Activated naive CD8-positive, alpha-beta T cell (primary cell): ENCODE data around the gene HSFX4.
A peak's percentile ranks its signal among the peaks of the same experiment; 100 is the strongest.
"Not testable (repeated sequence)": the region's sequence is repeated elsewhere in the genome, so short reads cannot be mapped to it uniquely, and the experiment has no call there.

Source experiments
- H3K27ac Mint-ChIP-seq: one replicate; pipeline ENCODE4 v1.8.0; 2021; ENCODE audit warnings: mixed read lengths
- H3K27me3 Mint-ChIP-seq: one replicate; pipeline ENCODE4 v1.8.0; 2021; ENCODE audit warnings: mixed read lengths
- H3K36me3 Mint-ChIP-seq: one replicate; pipeline ENCODE4 v1.8.0; 2021; ENCODE audit warnings: mixed read lengths
- H3K4me1 Mint-ChIP-seq: one replicate; pipeline ENCODE4 v1.8.0; 2021; ENCODE audit warnings: low read depth, mixed read lengths
- H3K4me3 Mint-ChIP-seq: one replicate; pipeline ENCODE4 v1.8.0; 2021; ENCODE audit warnings: mild to moderate bottlenecking, mixed read lengths
- H3K9me3 Mint-ChIP-seq: one replicate; pipeline ENCODE4 v1.8.0; 2021; ENCODE audit warnings: low read depth, mixed read lengths

HSFX4 gene

GRCh38 chrX:149928635-149929034, 738 bp upstream of the HSFX4 start:
- H3K27ac Mint-ChIP-seq, H3K4me3 Mint-ChIP-seq, H3K4me1 Mint-ChIP-seq, H3K36me3 Mint-ChIP-seq, H3K9me3 Mint-ChIP-seq, H3K27me3 Mint-ChIP-seq: not testable (repeated sequence)

DNA sequence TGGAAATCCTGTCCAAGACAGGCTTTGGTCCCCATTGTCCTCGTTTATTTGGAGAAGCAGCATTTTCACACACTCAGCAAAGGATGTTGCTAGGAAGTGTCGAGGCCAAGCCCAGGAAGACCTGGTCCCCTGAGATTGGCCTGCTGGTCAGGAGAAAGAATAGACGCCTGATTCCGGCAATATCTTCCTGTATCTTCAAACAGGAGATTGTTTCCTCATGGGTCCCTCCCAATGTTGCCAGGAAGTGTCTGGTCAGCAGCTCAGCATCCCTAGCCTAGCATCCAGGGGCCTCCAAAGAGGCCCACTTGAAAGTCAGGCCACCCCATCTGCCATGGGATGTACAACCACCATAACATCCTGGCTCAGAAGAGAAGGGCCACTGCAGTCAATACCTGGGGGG, 2.0 kb downstream of the HSFX4 start:
- H3K9me3 Mint-ChIP-seq, H3K27ac Mint-ChIP-seq, H3K27me3 Mint-ChIP-seq, H3K4me1 Mint-ChIP-seq, H3K36me3 Mint-ChIP-seq, H3K4me3 Mint-ChIP-seq: not testable (repeated sequence)

DNA sequence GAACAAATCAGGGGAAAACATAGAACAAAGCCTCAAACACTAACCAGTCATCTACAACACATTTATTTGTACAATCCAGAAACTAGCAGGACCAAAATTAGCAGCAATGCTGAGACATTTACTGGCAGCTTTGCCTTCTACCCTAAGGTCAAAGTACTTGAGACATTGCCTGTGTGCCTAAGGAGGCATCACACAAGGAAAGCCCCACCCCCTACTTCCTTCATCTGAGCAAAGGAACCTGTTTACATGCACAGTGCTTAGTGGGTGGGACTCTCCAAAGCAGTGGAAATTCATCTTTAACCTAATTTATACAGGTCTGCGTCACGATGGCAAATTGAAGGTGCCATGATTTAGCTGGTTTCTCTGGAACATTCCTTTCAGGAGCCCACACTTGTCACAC, 2.8 kb downstream of the HSFX4 start:
- H3K4me1 Mint-ChIP-seq, H3K27ac Mint-ChIP-seq, H3K4me3 Mint-ChIP-seq, H3K9me3 Mint-ChIP-seq, H3K27me3 Mint-ChIP-seq, H3K36me3 Mint-ChIP-seq: not testable (repeated sequence)

GRCh38 chrX:149932970-149933369, 3.6 kb downstream of the HSFX4 start:
- not testable (repeated sequence) for H3K27me3 Mint-ChIP-seq, H3K36me3 Mint-ChIP-seq, H3K9me3 Mint-ChIP-seq, H3K27ac Mint-ChIP-seq, H3K4me1 Mint-ChIP-seq, H3K4me3 Mint-ChIP-seq

DNA sequence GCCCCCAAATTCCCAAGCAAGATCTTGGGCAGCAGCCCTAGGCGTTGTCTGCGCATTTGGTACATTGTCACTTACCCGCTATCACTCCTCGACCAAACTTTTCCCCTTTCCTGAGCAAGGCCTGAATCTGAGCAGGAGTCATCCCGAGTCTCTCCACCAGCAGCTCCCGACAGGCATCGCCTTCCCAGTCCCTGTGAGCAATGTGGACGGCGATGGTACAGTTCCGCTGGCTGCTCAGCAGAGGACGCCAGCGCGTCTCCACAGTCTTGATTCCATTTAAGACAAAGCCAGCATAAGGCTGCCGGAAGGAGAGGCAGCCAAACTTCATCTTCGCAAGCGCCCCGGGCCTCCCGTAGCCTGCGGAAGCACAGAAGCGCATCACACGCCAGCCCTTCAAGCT, 4.2 kb downstream of the HSFX4 start:
- H3K27ac Mint-ChIP-seq, H3K36me3 Mint-ChIP-seq, H3K9me3 Mint-ChIP-seq, H3K27me3 Mint-ChIP-seq, H3K4me1 Mint-ChIP-seq, H3K4me3 Mint-ChIP-seq: not testable (repeated sequence)

DNA sequence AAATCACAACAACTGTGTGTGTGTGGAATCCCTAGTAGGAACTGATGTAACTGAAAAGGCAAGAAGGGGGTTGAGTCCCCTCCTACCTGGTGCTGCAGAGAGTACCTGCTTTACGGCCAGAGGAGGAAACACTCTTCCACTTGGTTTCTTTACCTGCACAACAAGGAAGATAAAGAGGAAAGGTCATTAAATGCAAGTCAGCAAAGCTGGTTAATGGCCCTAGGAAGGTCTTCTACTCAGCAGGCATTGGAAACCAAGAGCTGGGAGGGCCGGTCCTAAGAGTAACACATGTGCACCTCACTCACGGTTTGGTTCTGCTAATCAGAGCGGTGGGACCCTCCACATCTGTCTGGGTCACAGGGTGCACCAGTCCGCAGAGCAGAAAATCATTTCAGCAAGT, 8.0 kb downstream of the HSFX4 start:
- not testable (repeated sequence) for H3K36me3 Mint-ChIP-seq, H3K9me3 Mint-ChIP-seq, H3K4me1 Mint-ChIP-seq, H3K27ac Mint-ChIP-seq, H3K27me3 Mint-ChIP-seq
- H3K4me3 Mint-ChIP-seq = peak overlapping the region; percentile 92

DNA sequence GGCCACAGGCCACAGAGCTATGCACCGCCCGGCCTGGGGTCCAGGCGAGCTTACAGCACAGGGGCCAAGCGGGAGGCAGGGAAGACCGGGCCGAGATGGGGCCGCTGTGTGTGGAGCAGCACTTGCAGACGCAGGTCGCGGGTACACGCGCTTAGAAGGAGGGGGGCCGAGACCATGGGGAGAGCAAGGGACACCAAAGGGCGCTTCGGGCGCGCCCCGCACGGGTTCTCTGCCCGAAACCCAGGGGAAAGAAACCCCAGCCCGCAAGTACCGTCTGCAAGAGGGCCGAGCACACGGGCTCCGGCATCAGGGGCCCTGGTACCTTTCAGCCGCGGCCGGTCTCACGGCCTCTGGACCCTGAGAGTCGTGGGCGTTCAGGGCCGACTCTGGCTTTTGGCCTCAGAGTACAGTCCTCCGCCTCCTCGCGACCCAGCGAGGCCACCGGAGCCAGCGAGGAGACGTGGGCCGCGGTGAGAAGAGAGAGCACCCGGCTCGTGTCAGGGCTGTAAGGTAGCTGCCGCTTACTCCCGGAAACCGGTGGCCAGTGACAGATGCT, 8.6 kb downstream of the HSFX4 start:
- no peaks in the 10 kb centered on the region for H3K27me3 Mint-ChIP-seq
- H3K27ac Mint-ChIP-seq = peak overlapping the region; percentile 94
- peaks cover 2% of the 10 kb centered on the region for H3K4me1 Mint-ChIP-seq
- no peaks in the 10 kb centered on the region for H3K9me3 Mint-ChIP-seq
- peak overlapping the region; percentile 92 for H3K4me3 Mint-ChIP-seq
- H3K36me3 Mint-ChIP-seq = no peaks in the 10 kb centered on the region

GRCh38 chrX:149938427-149938880, 9.1 kb downstream of the HSFX4 start, which contains the start of gene EOLA2:
Gene EOLA2 (minus strand): TSS chrX:149938491. CDS start chrX:149933874, 4,617 bp downstream.
- Mint-ChIP-seq H3K9me3 (no peaks in the 10 kb centered on the region), H3K27me3 (no peaks in the 10 kb centered on the region), H3K4me3 (peak within 1 kb of the TSS; percentile 92), H3K4me1 (peaks cover 2% of the 10 kb centered on the region), H3K36me3 (no peaks in the 10 kb centered on the region), H3K27ac (peak within 1 kb of the TSS; percentile 94)

- H3K9me3 Mint-ChIP-seq = no peaks in the 10 kb centered on the region
- H3K4me3 Mint-ChIP-seq = peak overlapping the region; percentile 42
- peaks cover 2% of the 10 kb centered on the region for H3K4me1 Mint-ChIP-seq
- no peaks in the 10 kb centered on the region for H3K27me3 Mint-ChIP-seq
- no peak overlapping the region for H3K27ac Mint-ChIP-seq
- H3K36me3 Mint-ChIP-seq = no peaks in the 10 kb centered on the region
These were observed 9.7 kb downstream of the HSFX4 start for GRCh38 chrX:149938881-149939654.

GRCh38 chrX:149939655-149939904, 10.2 kb downstream of the HSFX4 start:
- Mint-ChIP-seq H3K9me3 (no peaks in the 10 kb centered on the region), H3K4me3 (peak overlapping the region; percentile 86), H3K4me1 (peaks cover 2% of the 10 kb centered on the region), H3K36me3 (no peaks in the 10 kb centered on the region), H3K27ac (peak overlapping the region; percentile 85), H3K27me3 (no peaks in the 10 kb centered on the region)

DNA sequence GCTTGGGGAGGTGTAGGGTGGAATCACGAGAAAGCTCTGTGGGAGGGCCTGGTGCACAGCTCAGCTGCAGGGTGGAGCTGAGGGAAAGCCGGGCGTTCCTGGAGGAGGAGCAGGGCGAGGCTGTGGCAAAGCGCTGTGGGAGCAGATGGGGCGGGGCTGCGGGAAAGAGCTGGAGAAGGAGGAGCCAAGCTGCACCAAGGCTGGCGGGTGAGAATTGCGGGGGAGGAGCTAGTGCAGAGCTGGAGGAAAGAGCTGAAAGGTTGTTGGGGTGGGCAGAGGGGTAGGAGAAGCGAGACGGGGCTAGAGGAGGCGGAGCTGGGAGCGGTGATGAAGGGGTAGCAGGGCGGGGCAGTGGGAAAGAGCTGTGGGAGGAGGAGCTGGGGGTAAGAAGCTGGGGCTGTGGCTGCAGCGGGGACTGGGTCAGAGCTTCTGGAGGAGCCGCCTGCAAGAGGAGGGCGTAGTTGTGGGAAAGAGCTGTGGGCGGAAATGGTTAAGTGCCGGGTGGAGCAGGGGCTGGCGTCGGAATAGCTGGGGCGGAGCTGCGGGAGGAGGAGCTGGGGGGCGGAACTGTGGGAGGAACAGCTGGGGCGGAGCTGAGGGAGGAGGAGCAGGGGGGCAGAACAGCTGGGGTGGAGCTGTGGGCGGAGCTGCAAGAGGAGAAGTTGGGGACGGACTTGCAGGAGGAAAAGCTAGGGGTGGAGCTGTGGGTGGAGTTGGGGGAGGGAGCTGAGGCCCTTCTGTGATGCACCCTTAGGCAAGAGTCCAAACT, 10.7 kb downstream of the HSFX4 start:
- no peaks in the 10 kb centered on the region for H3K27me3 Mint-ChIP-seq
- H3K4me3 Mint-ChIP-seq = peak overlapping the region; percentile 86
- H3K27ac Mint-ChIP-seq = peak overlapping the region; percentile 85
- H3K4me1 Mint-ChIP-seq = peaks cover 2% of the 10 kb centered on the region
- no peaks in the 10 kb centered on the region for H3K36me3 Mint-ChIP-seq
- H3K9me3 Mint-ChIP-seq = no peaks in the 10 kb centered on the region

DNA sequence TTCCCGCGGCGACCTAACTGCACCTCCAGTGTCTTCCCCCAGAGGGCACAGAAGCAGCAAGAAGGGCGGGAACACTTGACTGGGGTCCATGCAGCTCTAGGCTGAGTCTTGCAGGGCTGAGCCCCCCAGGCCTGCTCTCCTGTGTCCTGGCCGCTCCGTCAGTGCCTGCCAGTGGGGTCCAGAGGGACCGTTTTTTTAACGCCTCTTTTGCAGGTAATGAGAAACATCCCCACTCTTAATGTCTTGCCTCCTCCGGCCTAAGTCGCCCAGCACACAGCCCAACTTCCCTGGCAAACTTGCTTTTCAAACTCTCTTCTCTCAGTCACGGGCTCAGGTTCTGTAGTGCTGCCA, 11.3 kb downstream of the HSFX4 start:
- H3K4me1 Mint-ChIP-seq, H3K27me3 Mint-ChIP-seq, H3K9me3 Mint-ChIP-seq, H3K36me3 Mint-ChIP-seq: not testable (repeated sequence)
- Mint-ChIP-seq H3K4me3 (peak overlapping the region; percentile 86), H3K27ac (peak overlapping the region; percentile 85)

- H3K4me3 Mint-ChIP-seq, H3K27ac Mint-ChIP-seq, H3K27me3 Mint-ChIP-seq, H3K36me3 Mint-ChIP-seq, H3K4me1 Mint-ChIP-seq, H3K9me3 Mint-ChIP-seq: not testable (repeated sequence)
These were observed 15.8 kb downstream of the HSFX4 start for GRCh38 chrX:149945087-149945670.

- H3K4me3 Mint-ChIP-seq, H3K4me1 Mint-ChIP-seq, H3K9me3 Mint-ChIP-seq, H3K27ac Mint-ChIP-seq, H3K27me3 Mint-ChIP-seq, H3K36me3 Mint-ChIP-seq: not testable (repeated sequence)
These were observed 16.4 kb downstream of the HSFX4 start for GRCh38 chrX:149945820-149946219.

GRCh38 chrX:149946932-149947331, 17.6 kb downstream of the HSFX4 start:
- H3K4me3 Mint-ChIP-seq, H3K27me3 Mint-ChIP-seq, H3K4me1 Mint-ChIP-seq, H3K9me3 Mint-ChIP-seq, H3K36me3 Mint-ChIP-seq, H3K27ac Mint-ChIP-seq: not testable (repeated sequence)
